Measurements from ENCODE around the gene MYO9B.

Gene MYO9B

GRCh38 chr19:17095141-17095919, 19.8 kb downstream of the MYO9B start:
- H3K27me3 ChIP-seq (replicated peaks; ENCODE audit: control insufficient read depth, insufficient read depth, low read length), result no peaks in the 10 kb centered on the region
- H3K36me3 ChIP-seq (ENCODE audit: control insufficient read depth, insufficient read depth, low read length), result peaks cover 10% of the 10 kb centered on the region
- H3K4me3 ChIP-seq (replicated peaks; ENCODE audit: low read depth, low read length), result no peak overlapping the region
- DNase-seq (ENCODE audit: extremely low read depth, insufficient read length), result no peak
- TF ChIP-seq, protein P1, sequence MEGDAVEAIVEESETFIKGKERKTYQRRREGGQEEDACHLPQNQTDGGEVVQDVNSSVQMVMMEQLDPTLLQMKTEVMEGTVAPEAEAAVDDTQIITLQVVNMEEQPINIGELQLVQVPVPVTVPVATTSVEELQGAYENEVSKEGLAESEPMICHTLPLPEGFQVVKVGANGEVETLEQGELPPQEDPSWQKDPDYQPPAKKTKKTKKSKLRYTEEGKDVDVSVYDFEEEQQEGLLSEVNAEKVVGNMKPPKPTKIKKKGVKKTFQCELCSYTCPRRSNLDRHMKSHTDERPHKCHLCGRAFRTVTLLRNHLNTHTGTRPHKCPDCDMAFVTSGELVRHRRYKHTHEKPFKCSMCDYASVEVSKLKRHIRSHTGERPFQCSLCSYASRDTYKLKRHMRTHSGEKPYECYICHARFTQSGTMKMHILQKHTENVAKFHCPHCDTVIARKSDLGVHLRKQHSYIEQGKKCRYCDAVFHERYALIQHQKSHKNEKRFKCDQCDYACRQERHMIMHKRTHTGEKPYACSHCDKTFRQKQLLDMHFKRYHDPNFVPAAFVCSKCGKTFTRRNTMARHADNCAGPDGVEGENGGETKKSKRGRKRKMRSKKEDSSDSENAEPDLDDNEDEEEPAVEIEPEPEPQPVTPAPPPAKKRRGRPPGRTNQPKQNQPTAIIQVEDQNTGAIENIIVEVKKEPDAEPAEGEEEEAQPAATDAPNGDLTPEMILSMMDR (IDR thresholded peaks at IDR 0.05; ENCODE audit: insufficient read depth, low read length, poor library complexity, severe bottlenecking), result no peak

GRCh38 chr19:17097593-17098126, 22.1 kb downstream of the MYO9B start:
- TF ChIP-seq, protein P1 (IDR thresholded peaks at IDR 0.05; ENCODE audit: insufficient read depth, low read length, poor library complexity, severe bottlenecking), result no peak

GRCh38 chr19:17098326-17098725, 22.7 kb downstream of the MYO9B start:
- TF ChIP-seq, protein P1 (IDR thresholded peaks at IDR 0.05; ENCODE audit: insufficient read depth, low read length, poor library complexity, severe bottlenecking), result no peak
- DNase-seq (ENCODE audit: extremely low read depth, insufficient read length), result no peak
- H3K4me3 ChIP-seq (replicated peaks; ENCODE audit: low read depth, low read length), result no peak overlapping the region

More at GRCh38 chr19:17097593-17098126, 22.1 kb downstream of the MYO9B start:
- no peaks in the 10 kb centered on the region for H3K27me3 ChIP-seq (replicated peaks; ENCODE audit: control insufficient read depth, insufficient read depth, low read length)
- H3K36me3 ChIP-seq (ENCODE audit: control insufficient read depth, insufficient read depth, low read length), result peaks cover 22% of the 10 kb centered on the region
- no peak for DNase-seq (ENCODE audit: extremely low read depth, insufficient read length)
- H3K4me3 ChIP-seq (replicated peaks; ENCODE audit: low read depth, low read length), result no peak overlapping the region

DNA sequence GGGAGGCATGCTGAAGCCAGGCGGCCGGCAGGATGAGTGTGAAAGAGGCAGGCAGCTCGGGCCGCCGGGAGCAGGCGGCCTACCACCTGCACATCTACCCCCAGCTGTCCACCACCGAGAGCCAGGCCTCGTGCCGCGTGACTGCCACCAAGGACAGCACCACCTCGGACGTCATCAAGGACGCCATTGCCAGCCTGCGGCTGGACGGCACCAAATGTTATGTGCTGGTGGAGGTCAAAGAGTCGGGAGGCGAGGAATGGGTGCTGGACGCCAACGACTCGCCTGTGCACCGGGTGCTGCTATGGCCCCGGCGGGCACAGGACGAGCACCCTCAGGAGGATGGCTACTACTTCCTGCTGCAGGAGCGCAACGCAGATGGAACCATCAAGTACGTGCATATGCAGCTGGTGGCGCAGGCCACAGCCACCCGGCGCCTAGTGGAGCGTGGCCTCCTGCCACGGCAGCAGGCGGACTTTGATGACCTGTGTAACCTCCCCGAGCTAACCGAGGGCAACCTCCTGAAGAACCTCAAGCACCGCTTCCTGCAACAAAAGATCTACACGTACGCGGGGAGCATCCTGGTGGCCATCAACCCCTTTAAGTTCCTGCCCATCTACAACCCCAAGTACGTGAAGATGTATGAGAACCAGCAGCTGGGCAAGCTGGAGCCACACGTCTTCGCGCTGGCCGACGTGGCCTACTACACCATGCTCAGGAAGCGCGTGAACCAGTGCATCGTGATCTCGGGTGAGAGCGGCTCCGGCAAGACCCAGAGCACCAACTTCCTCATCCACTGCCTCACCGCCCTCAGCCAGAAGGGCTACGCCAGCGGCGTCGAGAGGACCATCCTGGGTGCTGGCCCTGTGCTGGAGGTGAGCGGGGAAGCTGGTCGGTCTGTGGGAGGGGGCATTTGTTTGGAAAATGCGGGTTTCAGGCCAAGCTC, 26.4 kb downstream of the MYO9B start:
- TF ChIP-seq, protein P1 (IDR thresholded peaks at IDR 0.05; ENCODE audit: insufficient read depth, low read length, poor library complexity, severe bottlenecking), result no peak
- H3K27me3 ChIP-seq (replicated peaks; ENCODE audit: control insufficient read depth, insufficient read depth, low read length), result no peaks in the 10 kb centered on the region
- H3K36me3 ChIP-seq (ENCODE audit: control insufficient read depth, insufficient read depth, low read length), result peaks cover 37% of the 10 kb centered on the region
- no peak overlapping the region for H3K4me3 ChIP-seq (replicated peaks; ENCODE audit: low read depth, low read length)
- no peak for DNase-seq (ENCODE audit: extremely low read depth, insufficient read length)

More at GRCh38 chr19:17098326-17098725, 22.7 kb downstream of the MYO9B start:
- Histone ChIP-seq H3K27me3 (replicated peaks; ENCODE audit: control insufficient read depth, insufficient read depth, low read length) (no peaks in the 10 kb centered on the region), H3K36me3 (ENCODE audit: control insufficient read depth, insufficient read depth, low read length) (peaks cover 27% of the 10 kb centered on the region)

GRCh38 chr19:17103177-17103576, 27.6 kb downstream of the MYO9B start:
- Histone ChIP-seq H3K27me3 (replicated peaks; ENCODE audit: control insufficient read depth, insufficient read depth, low read length) (no peaks in the 10 kb centered on the region), H3K4me3 (replicated peaks; ENCODE audit: low read depth, low read length) (no peak overlapping the region), H3K36me3 (ENCODE audit: control insufficient read depth, insufficient read depth, low read length) (peaks cover 37% of the 10 kb centered on the region)
- TF ChIP-seq, protein P1 (IDR thresholded peaks at IDR 0.05; ENCODE audit: insufficient read depth, low read length, poor library complexity, severe bottlenecking), result peak; percentile 58
- DNase-seq (ENCODE audit: extremely low read depth, insufficient read length), result no peak
